ENCODE measurements around the gene TSHZ2. TPM values are rescaled to one million over a fixed set of nuclear protein-coding genes. Genes with fewer than 3 reads are reported as not detected.

The TSHZ2 gene, protein sequence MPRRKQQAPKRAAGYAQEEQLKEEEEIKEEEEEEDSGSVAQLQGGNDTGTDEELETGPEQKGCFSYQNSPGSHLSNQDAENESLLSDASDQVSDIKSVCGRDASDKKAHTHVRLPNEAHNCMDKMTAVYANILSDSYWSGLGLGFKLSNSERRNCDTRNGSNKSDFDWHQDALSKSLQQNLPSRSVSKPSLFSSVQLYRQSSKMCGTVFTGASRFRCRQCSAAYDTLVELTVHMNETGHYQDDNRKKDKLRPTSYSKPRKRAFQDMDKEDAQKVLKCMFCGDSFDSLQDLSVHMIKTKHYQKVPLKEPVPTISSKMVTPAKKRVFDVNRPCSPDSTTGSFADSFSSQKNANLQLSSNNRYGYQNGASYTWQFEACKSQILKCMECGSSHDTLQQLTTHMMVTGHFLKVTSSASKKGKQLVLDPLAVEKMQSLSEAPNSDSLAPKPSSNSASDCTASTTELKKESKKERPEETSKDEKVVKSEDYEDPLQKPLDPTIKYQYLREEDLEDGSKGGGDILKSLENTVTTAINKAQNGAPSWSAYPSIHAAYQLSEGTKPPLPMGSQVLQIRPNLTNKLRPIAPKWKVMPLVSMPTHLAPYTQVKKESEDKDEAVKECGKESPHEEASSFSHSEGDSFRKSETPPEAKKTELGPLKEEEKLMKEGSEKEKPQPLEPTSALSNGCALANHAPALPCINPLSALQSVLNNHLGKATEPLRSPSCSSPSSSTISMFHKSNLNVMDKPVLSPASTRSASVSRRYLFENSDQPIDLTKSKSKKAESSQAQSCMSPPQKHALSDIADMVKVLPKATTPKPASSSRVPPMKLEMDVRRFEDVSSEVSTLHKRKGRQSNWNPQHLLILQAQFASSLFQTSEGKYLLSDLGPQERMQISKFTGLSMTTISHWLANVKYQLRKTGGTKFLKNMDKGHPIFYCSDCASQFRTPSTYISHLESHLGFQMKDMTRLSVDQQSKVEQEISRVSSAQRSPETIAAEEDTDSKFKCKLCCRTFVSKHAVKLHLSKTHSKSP (N-terminal part only)
- 1 to 10 TPM; 5.6 to 8.8 TPM for total RNA-seq
- 1 to 10 TPM in 1 of 2 donors, under 1 TPM in 1; 0.93 to 1.9 TPM for polyA plus RNA-seq
- long read RNA-seq, donor 1, transcript TSHZ2-205 (1 exons, 670 nt) = major isoform, 13 of 13 reads
- long read RNA-seq, donor 1, partial matches to known transcripts = 0 of 13 reads
- long read RNA-seq, donor 1, other reads (novel, unspliced or antisense) = 0 of 13 reads
- long read RNA-seq, donor 2, partial matches to known transcripts = 5 of 8 reads
- long read RNA-seq, donor 2, other reads (novel, unspliced or antisense) = 0 of 8 reads
- long read RNA-seq, donor 3, transcript TSHZ2-205 (1 exons, 670 nt) = major isoform, 5 of 5 reads
- long read RNA-seq, donor 3, partial matches to known transcripts = 0 of 5 reads
- long read RNA-seq, donor 3, other reads (novel, unspliced or antisense) = 0 of 5 reads
- long read RNA-seq, donor 4, transcript TSHZ2-205 (1 exons, 670 nt) = major isoform, 5 of 5 reads
- long read RNA-seq, donor 4, partial matches to known transcripts = 0 of 5 reads
- long read RNA-seq, donor 4, other reads (novel, unspliced or antisense) = 0 of 5 reads
- long read RNA-seq, donor 5, transcript TSHZ2-205 (1 exons, 670 nt) = major isoform, 13 of 13 reads
- long read RNA-seq, donor 5, partial matches to known transcripts = 0 of 13 reads
- long read RNA-seq, donor 5, other reads (novel, unspliced or antisense) = 0 of 13 reads

DNA sequence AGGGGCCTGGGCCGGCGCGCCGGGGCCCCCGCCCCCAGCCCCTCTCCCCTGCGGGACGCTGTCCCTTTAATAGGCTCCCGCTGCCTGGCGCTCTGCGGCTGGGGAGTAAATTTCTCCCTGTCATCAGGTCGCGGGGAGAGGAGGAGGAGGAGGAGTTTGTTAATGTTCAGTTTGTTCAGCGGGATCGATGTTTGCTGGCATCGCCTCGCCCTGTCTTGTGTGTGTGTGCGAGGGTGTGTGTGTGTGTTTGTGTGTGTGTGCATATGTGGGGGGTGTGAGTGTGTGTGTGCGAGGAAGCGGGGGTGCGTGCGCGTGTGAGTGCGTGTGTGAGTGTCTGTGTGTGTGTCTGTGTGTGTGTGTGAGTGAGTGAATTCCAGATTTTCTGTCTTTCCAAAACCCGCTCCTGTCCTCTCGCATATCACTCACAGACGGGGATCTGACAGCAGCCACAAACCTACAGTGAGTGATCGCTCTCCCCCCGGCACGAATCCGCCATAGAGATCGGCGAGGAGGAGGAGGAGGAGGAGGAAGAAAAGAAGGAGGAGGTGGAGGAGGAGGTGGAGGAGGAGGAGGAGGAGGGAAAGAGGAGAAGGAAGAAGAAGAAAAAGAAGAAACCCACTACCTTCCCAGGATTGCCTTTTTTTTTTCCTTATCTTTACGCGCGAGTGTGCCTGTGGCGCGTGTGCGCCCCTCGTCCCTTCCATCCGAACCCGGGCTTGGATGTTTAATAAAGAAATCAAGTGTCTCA, at the start of gene TSHZ2:
TSHZ2 (plus strand) TSS at position 169 of the 748 bp plus-strand sequence. CDS start 936 bp downstream, outside the sequence.
- H3K4me1 ChIP-seq (ENCODE audit: control insufficient read depth in 5 of 5, insufficient read depth in 5 of 5, low read length in 5 of 5) = peaks cover 0 to 13% (median 3%) of the 10 kb centered on the region in 5 donors
- H3K27me3 ChIP-seq (ENCODE audit: control insufficient read depth in 3 of 3, insufficient read depth in 3 of 3, low read length in 2 of 3) = peaks cover 0 to 17% (median 0%) of the 10 kb centered on the region in 3 donors
- H3K4me3 ChIP-seq = peak within 1 kb of the TSS; percentile 44
- TF ChIP-seq, protein P1, sequence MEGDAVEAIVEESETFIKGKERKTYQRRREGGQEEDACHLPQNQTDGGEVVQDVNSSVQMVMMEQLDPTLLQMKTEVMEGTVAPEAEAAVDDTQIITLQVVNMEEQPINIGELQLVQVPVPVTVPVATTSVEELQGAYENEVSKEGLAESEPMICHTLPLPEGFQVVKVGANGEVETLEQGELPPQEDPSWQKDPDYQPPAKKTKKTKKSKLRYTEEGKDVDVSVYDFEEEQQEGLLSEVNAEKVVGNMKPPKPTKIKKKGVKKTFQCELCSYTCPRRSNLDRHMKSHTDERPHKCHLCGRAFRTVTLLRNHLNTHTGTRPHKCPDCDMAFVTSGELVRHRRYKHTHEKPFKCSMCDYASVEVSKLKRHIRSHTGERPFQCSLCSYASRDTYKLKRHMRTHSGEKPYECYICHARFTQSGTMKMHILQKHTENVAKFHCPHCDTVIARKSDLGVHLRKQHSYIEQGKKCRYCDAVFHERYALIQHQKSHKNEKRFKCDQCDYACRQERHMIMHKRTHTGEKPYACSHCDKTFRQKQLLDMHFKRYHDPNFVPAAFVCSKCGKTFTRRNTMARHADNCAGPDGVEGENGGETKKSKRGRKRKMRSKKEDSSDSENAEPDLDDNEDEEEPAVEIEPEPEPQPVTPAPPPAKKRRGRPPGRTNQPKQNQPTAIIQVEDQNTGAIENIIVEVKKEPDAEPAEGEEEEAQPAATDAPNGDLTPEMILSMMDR (IDR thresholded peaks at IDR 0.05; ENCODE audit: control extremely low read depth, extremely low read depth) = no peak
- DNase-seq (peak; percentile 77 to 90 (median 84)), ATAC-seq (ENCODE audit: insufficient read depth, low FRiP score) (peak; percentile 36)
- peaks cover 0 to 2% (median 0%) of the 10 kb centered on the region in 4 donors for H3K9me3 ChIP-seq (ENCODE audit: control insufficient read depth in 4 of 4, insufficient read depth in 3 of 4, low read length in 3 of 4)
- peak within 1 kb of the TSS; percentile 43 to 80 for H3K9ac ChIP-seq (ENCODE audit: insufficient read depth in 1 of 2, low read length in 2 of 2)
- no peak within 1 kb of the TSS for H3K27ac ChIP-seq (ENCODE audit: low read depth in 1 of 2, low read length in 1 of 2)
- H3K36me3 ChIP-seq (ENCODE audit: control insufficient read depth in 4 of 4, insufficient read depth in 4 of 4, low read length in 4 of 4) = no peaks in the 10 kb centered on the region
- 2% methylated on average over 35 to 41 of the region's 41 CpGs for WGBS, 2 donors

DNA sequence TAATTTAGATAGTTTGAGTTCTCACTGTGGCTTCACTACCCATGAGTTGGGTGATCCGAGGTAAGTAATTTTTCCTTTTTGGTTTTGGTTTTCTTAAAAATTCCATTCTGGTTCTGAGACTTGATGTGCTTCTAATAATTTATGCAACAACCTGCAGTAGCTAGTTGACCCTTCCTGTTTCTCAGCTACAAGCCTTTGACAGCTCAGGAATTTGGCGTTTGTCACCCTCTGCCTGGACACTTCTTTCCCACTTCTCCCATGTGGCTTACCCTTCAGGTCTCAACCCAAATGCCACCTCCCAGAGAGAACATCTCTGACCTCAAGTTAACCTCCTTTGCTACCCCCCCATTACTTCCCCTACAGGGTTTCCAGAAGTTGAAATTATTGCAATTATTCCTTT, 49.7 kb upstream of the TSHZ2 start:
- Histone ChIP-seq H3K36me3 (ENCODE audit: control insufficient read depth in 4 of 4, insufficient read depth in 4 of 4, low read length in 4 of 4) (no peaks in the 10 kb centered on the region), H3K4me1 (ENCODE audit: control insufficient read depth in 5 of 5, insufficient read depth in 5 of 5, low read length in 5 of 5) (peaks cover 0 to 7% (median 0%) of the 10 kb centered on the region in 5 donors), H3K27me3 (ENCODE audit: control insufficient read depth in 3 of 3, insufficient read depth in 3 of 3, low read length in 2 of 3) (no peaks in the 10 kb centered on the region), H3K9ac (ENCODE audit: insufficient read depth in 1 of 2, low read length in 2 of 2) (no peak overlapping the region), H3K9me3 (ENCODE audit: control insufficient read depth in 4 of 4, insufficient read depth in 3 of 4, low read length in 3 of 4) (no peaks in the 10 kb centered on the region), H3K4me3 (no peak overlapping the region), H3K27ac (ENCODE audit: low read depth in 1 of 2, low read length in 1 of 2) (no peak overlapping the region)
- no peak for ATAC-seq (ENCODE audit: insufficient read depth, low FRiP score)
- DNase-seq = no peak
- TF ChIP-seq, protein P1 (IDR thresholded peaks at IDR 0.05; ENCODE audit: control extremely low read depth, extremely low read depth) = no peak
- 63% methylated on average over 2 of the region's 2 CpGs for WGBS, 2 donors
